PC-9 (cell line): ENCODE data around the gene TIMM9.

ENCODE experiments used
- EZH2 ChIP-seq: fragments of 200-600 bp; sonication (generic); IDR thresholded peaks from 2 replicates; pipeline ENCODE4 v1.8.0; 2017; ENCODE audit warnings: antibody characterized with exemption, low read depth
- TF ChIP-seq, protein P1 (sequence below): fragments of 200-600 bp; sonication (generic); conservative IDR thresholded peaks from 2 replicates; pipeline ENCODE4 v1.6.1; 2017; ENCODE audit warnings: mixed run types, antibody characterized with exemption, mild to moderate bottlenecking, moderate library complexity

DNA sequence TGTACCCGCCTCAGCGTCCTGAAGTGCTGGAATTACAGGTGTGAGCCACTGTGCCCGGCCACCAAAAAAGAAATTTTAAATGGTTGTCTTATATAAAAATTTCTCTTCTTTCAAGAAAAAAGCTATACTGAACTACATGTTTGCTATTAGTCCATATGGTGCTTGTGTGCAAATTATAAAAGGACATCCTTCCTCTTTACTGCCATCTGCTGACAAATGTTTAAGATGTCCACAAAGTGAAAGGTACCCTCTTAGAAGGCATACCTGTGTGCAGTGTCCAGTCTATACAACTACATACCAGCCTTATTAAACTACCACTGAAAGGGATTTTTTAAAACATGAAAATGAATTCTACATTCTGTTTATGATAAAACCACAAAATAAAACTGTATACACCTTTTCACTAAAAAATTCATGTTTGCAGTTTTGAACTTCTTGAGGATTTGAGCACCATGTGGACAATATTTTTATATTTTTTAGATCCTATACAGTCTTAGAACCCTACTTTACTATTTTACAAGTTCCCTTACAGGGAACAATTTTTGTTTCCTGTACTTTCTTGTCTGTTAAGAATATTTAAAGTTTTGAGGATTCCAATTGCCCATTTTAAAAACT is 64.4 kb downstream of the TIMM9 start:
- TF ChIP-seq, protein P1, sequence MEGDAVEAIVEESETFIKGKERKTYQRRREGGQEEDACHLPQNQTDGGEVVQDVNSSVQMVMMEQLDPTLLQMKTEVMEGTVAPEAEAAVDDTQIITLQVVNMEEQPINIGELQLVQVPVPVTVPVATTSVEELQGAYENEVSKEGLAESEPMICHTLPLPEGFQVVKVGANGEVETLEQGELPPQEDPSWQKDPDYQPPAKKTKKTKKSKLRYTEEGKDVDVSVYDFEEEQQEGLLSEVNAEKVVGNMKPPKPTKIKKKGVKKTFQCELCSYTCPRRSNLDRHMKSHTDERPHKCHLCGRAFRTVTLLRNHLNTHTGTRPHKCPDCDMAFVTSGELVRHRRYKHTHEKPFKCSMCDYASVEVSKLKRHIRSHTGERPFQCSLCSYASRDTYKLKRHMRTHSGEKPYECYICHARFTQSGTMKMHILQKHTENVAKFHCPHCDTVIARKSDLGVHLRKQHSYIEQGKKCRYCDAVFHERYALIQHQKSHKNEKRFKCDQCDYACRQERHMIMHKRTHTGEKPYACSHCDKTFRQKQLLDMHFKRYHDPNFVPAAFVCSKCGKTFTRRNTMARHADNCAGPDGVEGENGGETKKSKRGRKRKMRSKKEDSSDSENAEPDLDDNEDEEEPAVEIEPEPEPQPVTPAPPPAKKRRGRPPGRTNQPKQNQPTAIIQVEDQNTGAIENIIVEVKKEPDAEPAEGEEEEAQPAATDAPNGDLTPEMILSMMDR, result peak; percentile 53
- no peak for TF ChIP-seq EZH2
